ENCODE results near the gene MAP3K5. TPM values are rescaled to one million over a fixed set of nuclear protein-coding genes. Genes with fewer than 3 reads are reported as not detected.

The MAP3K5 gene
- total RNA-seq, 3 donors from 2014 or later (not counting 1 experiment from before 2014, with no cell fraction given), result 19.7 to 36.7 (median 35.4) TPM

DNA sequence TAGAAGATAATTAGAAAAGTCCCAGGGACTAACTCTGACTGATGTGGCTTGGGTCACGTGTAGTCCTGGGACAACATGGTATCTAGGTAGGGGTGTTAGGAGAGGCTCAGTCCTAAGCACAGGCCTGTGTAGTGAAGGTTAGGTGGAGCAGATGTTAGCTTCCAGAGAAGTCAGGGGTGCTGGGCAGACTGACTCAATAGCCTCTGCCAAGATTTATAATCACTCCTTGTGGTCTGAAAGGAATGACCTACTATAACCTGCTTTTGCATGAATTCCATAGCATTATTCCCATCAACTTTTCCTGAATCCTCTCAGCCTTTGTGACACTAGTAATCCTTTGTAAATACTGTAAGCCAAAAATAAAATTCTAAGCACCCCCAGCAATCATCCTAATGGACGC lies 19.9 kb upstream of the MAP3K5 start:
- ATAC-seq, result no peak
- TF ChIP-seq, protein P1, sequence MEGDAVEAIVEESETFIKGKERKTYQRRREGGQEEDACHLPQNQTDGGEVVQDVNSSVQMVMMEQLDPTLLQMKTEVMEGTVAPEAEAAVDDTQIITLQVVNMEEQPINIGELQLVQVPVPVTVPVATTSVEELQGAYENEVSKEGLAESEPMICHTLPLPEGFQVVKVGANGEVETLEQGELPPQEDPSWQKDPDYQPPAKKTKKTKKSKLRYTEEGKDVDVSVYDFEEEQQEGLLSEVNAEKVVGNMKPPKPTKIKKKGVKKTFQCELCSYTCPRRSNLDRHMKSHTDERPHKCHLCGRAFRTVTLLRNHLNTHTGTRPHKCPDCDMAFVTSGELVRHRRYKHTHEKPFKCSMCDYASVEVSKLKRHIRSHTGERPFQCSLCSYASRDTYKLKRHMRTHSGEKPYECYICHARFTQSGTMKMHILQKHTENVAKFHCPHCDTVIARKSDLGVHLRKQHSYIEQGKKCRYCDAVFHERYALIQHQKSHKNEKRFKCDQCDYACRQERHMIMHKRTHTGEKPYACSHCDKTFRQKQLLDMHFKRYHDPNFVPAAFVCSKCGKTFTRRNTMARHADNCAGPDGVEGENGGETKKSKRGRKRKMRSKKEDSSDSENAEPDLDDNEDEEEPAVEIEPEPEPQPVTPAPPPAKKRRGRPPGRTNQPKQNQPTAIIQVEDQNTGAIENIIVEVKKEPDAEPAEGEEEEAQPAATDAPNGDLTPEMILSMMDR (IDR thresholded peaks at IDR 0.05), result no peak
- intact Hi-C loops (cut with micrococcal nuclease), result no loop called here

DNA sequence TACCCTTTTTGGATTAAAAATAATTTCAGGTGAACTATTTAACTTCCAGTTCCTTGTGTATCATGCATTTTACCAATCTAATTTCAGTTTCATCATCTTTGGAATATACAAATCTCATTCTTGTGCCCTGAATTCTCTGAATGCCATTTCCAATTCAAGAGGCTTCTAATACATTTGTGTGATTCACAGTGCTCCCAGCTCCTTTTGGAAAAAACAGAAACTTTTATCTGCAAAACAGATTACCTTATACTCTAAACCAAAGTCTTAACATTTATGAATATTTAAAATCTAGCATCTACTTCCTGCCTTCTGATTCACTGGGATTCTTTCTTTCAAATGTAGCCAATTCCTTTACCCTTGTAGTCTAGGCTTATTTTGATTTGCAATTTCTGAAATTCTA lies 19.0 kb upstream of the MAP3K5 start:
- no peak overlapping the region for H3K27ac ChIP-seq (ENCODE audit: low read length)
- no peaks in the 10 kb centered on the region for H3K36me3 Mint-ChIP-seq
- no peaks in the 10 kb centered on the region for H3K4me1 Mint-ChIP-seq
- no peaks in the 10 kb centered on the region for H3K27me3 ChIP-seq (ENCODE audit: control insufficient read depth, insufficient read depth, low read length)
- TF ChIP-seq, protein P1 (IDR thresholded peaks at IDR 0.05), result no peak
- ATAC-seq, result no peak
- peaks cover 0 to under 1% of the 10 kb centered on the region in 2 donors for H3K27me3 Mint-ChIP-seq (ENCODE audit: low read depth in 2 of 2)
- no peak overlapping the region for H3K4me3 Mint-ChIP-seq
- no peak overlapping the region for H3K27ac Mint-ChIP-seq
- DNase-seq, result no peak
- no peak overlapping the region for H3K4me3 ChIP-seq (ENCODE audit: low read length)
- no peaks in the 10 kb centered on the region for H3K4me1 ChIP-seq (ENCODE audit: control insufficient read depth, insufficient read depth, low read length)
- H3K9me3 ChIP-seq (ENCODE audit: control insufficient read depth, insufficient read depth, low read length), result no peaks in the 10 kb centered on the region
- intact Hi-C loops (cut with micrococcal nuclease), result no loop called here
- no peaks in the 10 kb centered on the region for H3K36me3 ChIP-seq (ENCODE audit: control insufficient read depth, insufficient read depth, low read length)
- no peaks in the 10 kb centered on the region for H3K9me3 Mint-ChIP-seq

More for the DNA sequence above, 19.9 kb upstream of the MAP3K5 start:
- H3K36me3 ChIP-seq (ENCODE audit: control insufficient read depth, insufficient read depth, low read length), result no peaks in the 10 kb centered on the region
- WGBS (ENCODE audit: insufficient coverage), result 93% methylated on average over 2 of the region's 2 CpGs
- Mint-ChIP-seq H3K4me1 (no peaks in the 10 kb centered on the region), H3K36me3 (no peaks in the 10 kb centered on the region), H3K4me3 (no peak overlapping the region), H3K9me3 (no peaks in the 10 kb centered on the region), H3K27ac (no peak overlapping the region), H3K27me3 (ENCODE audit: low read depth in 2 of 2) (peaks cover 1 to 9% of the 10 kb centered on the region in 2 donors)
- H3K9me3 ChIP-seq (ENCODE audit: control insufficient read depth, insufficient read depth, low read length), result no peaks in the 10 kb centered on the region
- DNase-seq, result no peak
- H3K27me3 ChIP-seq (ENCODE audit: control insufficient read depth, insufficient read depth, low read length), result no peaks in the 10 kb centered on the region
- H3K4me1 ChIP-seq (ENCODE audit: control insufficient read depth, insufficient read depth, low read length), result no peaks in the 10 kb centered on the region
- no peak overlapping the region for H3K27ac ChIP-seq (ENCODE audit: low read length)
- no peak overlapping the region for H3K4me3 ChIP-seq (ENCODE audit: low read length)

DNA sequence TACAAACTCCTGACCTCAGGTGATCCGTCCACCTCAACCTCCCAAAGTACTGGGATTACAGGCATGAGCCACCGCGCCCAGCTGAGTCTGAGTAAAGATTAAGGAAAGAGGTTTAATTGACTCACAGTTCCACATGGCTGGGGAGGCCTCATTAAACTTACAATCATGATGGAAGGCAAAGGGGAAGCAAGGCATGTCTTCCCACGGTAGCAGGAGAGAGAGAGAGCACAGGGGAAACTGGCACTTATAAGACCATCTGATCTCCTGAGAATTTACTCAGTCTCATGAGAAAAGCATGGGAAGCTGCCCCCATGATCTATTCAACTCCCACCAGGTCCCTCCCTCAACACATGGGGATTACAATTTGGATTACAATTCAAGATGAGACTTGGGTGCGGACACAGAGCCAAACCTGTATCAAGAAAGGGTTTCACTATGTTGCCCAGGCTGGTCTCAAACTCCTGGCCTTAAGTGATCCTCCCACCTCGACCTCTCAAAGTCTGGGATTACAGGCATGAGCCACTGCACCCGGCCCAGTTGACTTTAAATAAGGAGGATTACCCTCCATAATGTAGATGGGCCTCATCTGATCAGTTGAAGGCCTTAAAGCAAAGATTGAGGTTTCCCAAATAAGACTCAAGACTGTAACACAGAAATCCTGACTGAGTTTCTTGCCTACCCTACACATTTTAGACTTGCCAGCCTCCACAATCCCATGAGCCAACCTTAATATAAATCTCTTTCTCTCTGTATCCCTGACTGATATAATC lies 17.0 kb upstream of the MAP3K5 start:
- intact Hi-C loops (cut with micrococcal nuclease), result no loop called here
- Mint-ChIP-seq H3K36me3 (no peaks in the 10 kb centered on the region), H3K4me1 (no peaks in the 10 kb centered on the region), H3K27me3 (ENCODE audit: low read depth in 2 of 2) (no peaks in the 10 kb centered on the region), H3K4me3 (no peak overlapping the region), H3K9me3 (no peaks in the 10 kb centered on the region), H3K27ac (no peak overlapping the region)
- no peak for ATAC-seq
- TF ChIP-seq, protein P1 (IDR thresholded peaks at IDR 0.05), result no peak
- DNase-seq, result no peak
- H3K9me3 ChIP-seq (ENCODE audit: control insufficient read depth, insufficient read depth, low read length), result no peaks in the 10 kb centered on the region
- H3K27ac ChIP-seq (ENCODE audit: low read length), result no peak overlapping the region
- H3K4me3 ChIP-seq (ENCODE audit: low read length), result no peak overlapping the region
- no peaks in the 10 kb centered on the region for H3K4me1 ChIP-seq (ENCODE audit: control insufficient read depth, insufficient read depth, low read length)
- 87% methylated on average over 6 of the region's 7 CpGs for WGBS (ENCODE audit: insufficient coverage)
- no peaks in the 10 kb centered on the region for H3K27me3 ChIP-seq (ENCODE audit: control insufficient read depth, insufficient read depth, low read length)
- no peaks in the 10 kb centered on the region for H3K36me3 ChIP-seq (ENCODE audit: control insufficient read depth, insufficient read depth, low read length)

DNA sequence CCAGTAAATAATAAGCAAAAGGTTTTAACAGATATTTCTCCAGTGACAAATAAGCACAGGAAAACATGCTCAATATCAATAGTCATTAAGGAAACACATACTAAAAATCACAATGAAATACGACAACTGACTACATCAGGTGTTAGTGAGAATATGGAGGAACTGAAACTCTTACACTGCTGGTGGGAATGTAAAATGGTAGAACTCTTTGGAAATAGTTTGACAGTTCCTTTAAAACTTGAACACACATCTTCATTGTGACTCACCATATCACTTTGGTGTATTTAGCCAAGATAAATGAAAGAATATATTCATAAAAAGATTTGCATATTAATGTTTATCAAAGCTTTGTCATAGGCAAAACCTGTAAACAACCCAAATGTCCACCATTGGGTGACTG lies 11.3 kb upstream of the MAP3K5 start:
- H3K27me3 ChIP-seq (ENCODE audit: control insufficient read depth, insufficient read depth, low read length), result no peaks in the 10 kb centered on the region
- Mint-ChIP-seq H3K9me3 (no peaks in the 10 kb centered on the region), H3K36me3 (no peaks in the 10 kb centered on the region), H3K27me3 (ENCODE audit: low read depth in 2 of 2) (peaks cover 6 to 7% of the 10 kb centered on the region in 2 donors), H3K4me3 (no peak overlapping the region), H3K4me1 (no peaks in the 10 kb centered on the region), H3K27ac (no peak overlapping the region)
- WGBS (ENCODE audit: insufficient coverage), result no CpG with 5 or more reads among the region's 1 CpG
- intact Hi-C loops (cut with micrococcal nuclease), result no loop called here
- DNase-seq (no peak), ATAC-seq (no peak)
- no peaks in the 10 kb centered on the region for H3K9me3 ChIP-seq (ENCODE audit: control insufficient read depth, insufficient read depth, low read length)
- no peak overlapping the region for H3K27ac ChIP-seq (ENCODE audit: low read length)
- H3K4me1 ChIP-seq (ENCODE audit: control insufficient read depth, insufficient read depth, low read length), result no peaks in the 10 kb centered on the region
- no peaks in the 10 kb centered on the region for H3K36me3 ChIP-seq (ENCODE audit: control insufficient read depth, insufficient read depth, low read length)
- TF ChIP-seq, protein P1 (IDR thresholded peaks at IDR 0.05), result no peak
- H3K4me3 ChIP-seq (ENCODE audit: low read length), result no peak overlapping the region

Measured in natural killer cell (primary cell).